ENCODE data around the gene ZFAND3.

- TF ChIP-seq CTCF (IDR thresholded peaks at IDR 0.05 in 8 of 11, conservative IDR thresholded peaks at IDR 0.05 in 3 of 11) = no peak
- no peak for TF ChIP-seq POLR2A (IDR thresholded peaks at IDR 0.05)
- TF ChIP-seq POLR2AphosphoS5 (IDR thresholded peaks at IDR 0.05) = no peak
These were observed 371.9 kb downstream of the ZFAND3 start for GRCh38 chr6:38191418-38191817.

Measured in spleen (tissue), 7 donors.